K562 (cell line): ENCODE measurements around the gene PHLDA3. TPM values are rescaled to one million over a fixed set of nuclear protein-coding genes. Genes with fewer than 3 reads are reported as not detected.
A peak's percentile ranks its signal among the peaks of the same experiment; 100 is the strongest.

ENCODE experiments used
- ERF ChIP-seq: fragments of 450-650 bp; formaldehyde crosslinking; IDR thresholded peaks from 2 replicates; pipeline ENCODE4 v1.4.0; 2020; ENCODE audit warnings: mild to moderate bottlenecking, mixed read lengths
- NFE2 ChIP-seq: IDR thresholded peaks from 2 replicates; pipeline ENCODE4 v1.6.1; 2014; ENCODE audit warnings: antibody characterized with exemption, low read depth
- NR2F6 ChIP-seq: fragments of 450-650 bp; formaldehyde crosslinking; IDR thresholded peaks from 2 replicates; pipeline ENCODE4 v1.4.0; 2020; ENCODE audit warnings: mild to moderate bottlenecking
- PCBP1 ChIP-seq: fragments of 200-400 bp; formaldehyde crosslinking; IDR thresholded peaks from 2 replicates; pipeline ENCODE4 v1.6.1; 2018; ENCODE audit warnings: mild to moderate bottlenecking, low read depth, low read length; ENCODE audit not compliant: poor library complexity, severe bottlenecking
- ZNF354B ChIP-seq: fragments of 250-450 bp; sonication (Bioruptor Pico); IDR thresholded peaks from 2 replicates; pipeline ENCODE4 v1.4.0; 2020
- polyA plus RNA-seq, 8 experiments: library from polyadenylated mRNA; depleted of rRNA in 4 of 8; stranded (reverse) in 5 of 8; unstranded in 3 of 8; fragments of >200 nt; fragmentation: Nextera tagmentation in 2 of 8; fragmentation: Illumina TruSeq in 1 of 8; extraction: Ambion mirVana in 2 of 8; extraction: Trizol in 1 of 8; gene quantifications; 2 replicates each; pipeline versions ENCODE4 v1.2.1 to v1.2.3, GENCODE V29; 2011 to 2014; ENCODE audit warnings: inconsistent platforms in 1 of 8, missing spikeins in 1 of 8
- total RNA-seq, 7 experiments: library from RNA; depleted of rRNA in 6 of 7; stranded (reverse); fragments of >200 nt in 6 of 7; fragmentation: Illumina TruSeq in 2 of 7; extraction: Trizol in 2 of 7; gene quantifications; 2 replicates each; pipeline versions ENCODE4 v1.2.1 to v1.2.3, GENCODE V29; 2011 to 2021; ENCODE audit warnings: low replicate concordance in 1 of 7
- TF ChIP-seq, protein P1 (sequence below): fragments of 250-450 bp; sonication (Bioruptor Pico); IDR thresholded peaks from 2 replicates; pipeline ENCODE4 v1.8.0; 2021; ENCODE audit warnings: moderate library complexity, mild to moderate bottlenecking, inconsistent platforms
- TF ChIP-seq, protein P2 (sequence below): conservative IDR thresholded peaks from 2 replicates; pipeline ENCODE4 v1.6.1; 2011; ENCODE audit warnings: low read depth, mild to moderate bottlenecking, low read length; ENCODE audit not compliant: control insufficient read depth
- TF ChIP-seq, protein P3 (sequence below): fragments of 250-450 bp; sonication (Bioruptor Pico); IDR thresholded peaks from 2 replicates; pipeline ENCODE4 v1.5.0; 2021
- TF ChIP-seq, protein P4 (sequence below): fragments of 200-400 bp; formaldehyde crosslinking; IDR thresholded peaks from 2 replicates; pipeline ENCODE4 v1.6.1; 2017; ENCODE audit warnings: mild to moderate bottlenecking, low read depth, low read length, moderate library complexity
- TF ChIP-seq, protein P5 (sequence below), 2 experiments: fragments of 200-800 bp in 1 of 2; sonication (Bioruptor generic) in 1 of 2; sonication (generic) in 1 of 2; formaldehyde crosslinking in 1 of 2; IDR thresholded peaks in 1 of 2; conservative IDR thresholded peaks in 1 of 2; 2 replicates each; pipeline versions ENCODE4 v1.5.0 to v1.6.1; 2016 to 2020; ENCODE audit warnings: missing compliant biosample characterization in 1 of 2, missing genetic modification characterization in 1 of 2, missing genetic modification reagents in 1 of 2
- TF ChIP-seq, protein P6 (sequence below): sonication (generic); formaldehyde crosslinking; IDR thresholded peaks from 2 replicates; pipeline ENCODE4 v1.8.0; 2022; ENCODE audit warnings: missing genetic modification reagents, mild to moderate bottlenecking, moderate library complexity, borderline replicate concordance
- TF ChIP-seq, protein P7 (sequence below): fragments of 250-450 bp; sonication (Bioruptor Pico); IDR thresholded peaks from 2 replicates; pipeline ENCODE4 v1.4.0; 2020

Gene PHLDA3
- total and polyA plus RNA-seq, 9 of the 15 experiments (the other 6 are each of a cell fraction or from before 2014, with no cell fraction given) = 0.11 to 0.27 TPM; not detected in 7

DNA sequence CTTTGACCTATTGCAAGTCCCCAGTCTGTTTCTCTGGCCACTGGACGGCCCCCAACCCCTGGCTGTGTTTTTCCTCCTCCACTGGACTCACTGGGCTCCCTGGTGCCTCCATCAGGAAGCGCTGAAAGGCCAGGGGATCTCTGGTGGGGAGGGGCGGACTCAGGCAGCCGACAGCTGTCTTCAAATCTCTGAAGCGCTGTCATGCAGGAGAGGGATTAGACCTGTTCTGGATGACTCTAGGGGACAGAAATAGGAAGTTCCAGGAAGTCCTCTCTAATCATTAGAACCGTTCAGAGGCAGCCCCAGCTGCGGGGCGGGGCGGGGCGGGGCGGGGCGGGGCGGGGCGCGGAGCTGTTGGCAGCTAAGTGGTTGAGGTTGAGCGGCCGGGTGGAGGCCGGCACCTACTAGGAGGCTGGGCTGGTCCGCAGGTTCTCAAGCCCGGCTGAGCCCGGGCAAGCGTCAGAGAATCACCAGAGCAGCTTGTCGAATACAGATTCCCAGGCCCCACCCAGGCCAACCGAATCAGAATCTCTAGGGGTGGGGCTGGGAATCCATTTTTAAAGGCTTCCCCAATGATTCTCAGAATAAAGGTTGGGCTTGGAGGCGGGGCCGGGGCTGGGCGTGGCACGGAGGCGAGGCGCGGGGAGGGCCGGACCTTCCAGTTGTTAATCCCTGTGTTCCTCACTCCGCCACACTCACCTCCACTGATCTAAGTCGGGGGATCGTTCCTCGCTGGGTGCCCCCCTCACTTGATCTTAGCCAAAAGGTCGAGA lies 11.4 kb upstream of the PHLDA3 start (continued):
- TF ChIP-seq, protein P1, sequence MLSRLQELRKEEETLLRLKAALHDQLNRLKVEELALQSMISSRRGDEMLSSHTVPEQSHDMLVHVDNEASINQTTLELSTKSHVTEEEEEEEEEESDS = no peak
- TF ChIP-seq NFE2 (peak; percentile 54; the same call in 1 of the 2 replicates), ZNF354B (CRISPR knock-in tag) (no peak), PCBP1 (no peak), ERF (CRISPR knock-in tag) (no peak), NR2F6 (no peak)
- TF ChIP-seq, protein P2, sequence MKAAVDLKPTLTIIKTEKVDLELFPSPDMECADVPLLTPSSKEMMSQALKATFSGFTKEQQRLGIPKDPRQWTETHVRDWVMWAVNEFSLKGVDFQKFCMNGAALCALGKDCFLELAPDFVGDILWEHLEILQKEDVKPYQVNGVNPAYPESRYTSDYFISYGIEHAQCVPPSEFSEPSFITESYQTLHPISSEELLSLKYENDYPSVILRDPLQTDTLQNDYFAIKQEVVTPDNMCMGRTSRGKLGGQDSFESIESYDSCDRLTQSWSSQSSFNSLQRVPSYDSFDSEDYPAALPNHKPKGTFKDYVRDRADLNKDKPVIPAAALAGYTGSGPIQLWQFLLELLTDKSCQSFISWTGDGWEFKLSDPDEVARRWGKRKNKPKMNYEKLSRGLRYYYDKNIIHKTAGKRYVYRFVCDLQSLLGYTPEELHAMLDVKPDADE = 0 out of 2 replicates have a peak, but pooled peaks have one; percentile 22
- TF ChIP-seq, protein P3, sequence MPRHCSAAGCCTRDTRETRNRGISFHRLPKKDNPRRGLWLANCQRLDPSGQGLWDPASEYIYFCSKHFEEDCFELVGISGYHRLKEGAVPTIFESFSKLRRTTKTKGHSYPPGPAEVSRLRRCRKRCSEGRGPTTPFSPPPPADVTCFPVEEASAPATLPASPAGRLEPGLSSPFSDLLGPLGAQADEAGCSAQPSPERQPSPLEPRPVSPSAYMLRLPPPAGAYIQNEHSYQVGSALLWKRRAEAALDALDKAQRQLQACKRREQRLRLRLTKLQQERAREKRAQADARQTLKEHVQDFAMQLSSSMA (CRISPR knock-in tag) = no peak
- TF ChIP-seq, protein P4, sequence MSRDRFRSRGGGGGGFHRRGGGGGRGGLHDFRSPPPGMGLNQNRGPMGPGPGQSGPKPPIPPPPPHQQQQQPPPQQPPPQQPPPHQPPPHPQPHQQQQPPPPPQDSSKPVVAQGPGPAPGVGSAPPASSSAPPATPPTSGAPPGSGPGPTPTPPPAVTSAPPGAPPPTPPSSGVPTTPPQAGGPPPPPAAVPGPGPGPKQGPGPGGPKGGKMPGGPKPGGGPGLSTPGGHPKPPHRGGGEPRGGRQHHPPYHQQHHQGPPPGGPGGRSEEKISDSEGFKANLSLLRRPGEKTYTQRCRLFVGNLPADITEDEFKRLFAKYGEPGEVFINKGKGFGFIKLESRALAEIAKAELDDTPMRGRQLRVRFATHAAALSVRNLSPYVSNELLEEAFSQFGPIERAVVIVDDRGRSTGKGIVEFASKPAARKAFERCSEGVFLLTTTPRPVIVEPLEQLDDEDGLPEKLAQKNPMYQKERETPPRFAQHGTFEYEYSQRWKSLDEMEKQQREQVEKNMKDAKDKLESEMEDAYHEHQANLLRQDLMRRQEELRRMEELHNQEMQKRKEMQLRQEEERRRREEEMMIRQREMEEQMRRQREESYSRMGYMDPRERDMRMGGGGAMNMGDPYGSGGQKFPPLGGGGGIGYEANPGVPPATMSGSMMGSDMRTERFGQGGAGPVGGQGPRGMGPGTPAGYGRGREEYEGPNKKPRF = no peak
- TF ChIP-seq, protein P5, sequence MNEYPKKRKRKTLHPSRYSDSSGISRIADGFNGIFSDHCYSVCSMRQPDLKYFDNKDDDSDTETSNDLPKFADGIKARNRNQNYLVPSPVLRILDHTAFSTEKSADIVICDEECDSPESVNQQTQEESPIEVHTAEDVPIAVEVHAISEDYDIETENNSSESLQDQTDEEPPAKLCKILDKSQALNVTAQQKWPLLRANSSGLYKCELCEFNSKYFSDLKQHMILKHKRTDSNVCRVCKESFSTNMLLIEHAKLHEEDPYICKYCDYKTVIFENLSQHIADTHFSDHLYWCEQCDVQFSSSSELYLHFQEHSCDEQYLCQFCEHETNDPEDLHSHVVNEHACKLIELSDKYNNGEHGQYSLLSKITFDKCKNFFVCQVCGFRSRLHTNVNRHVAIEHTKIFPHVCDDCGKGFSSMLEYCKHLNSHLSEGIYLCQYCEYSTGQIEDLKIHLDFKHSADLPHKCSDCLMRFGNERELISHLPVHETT (CRISPR knock-in tag; conservative IDR thresholded peaks at IDR 0.05 in 1 of 2, IDR thresholded peaks at IDR 0.05 in 1 of 2) = peak in 1 of 2 experiments; percentile 60; a peak in 1 of 4 replicates
- TF ChIP-seq, protein P6, sequence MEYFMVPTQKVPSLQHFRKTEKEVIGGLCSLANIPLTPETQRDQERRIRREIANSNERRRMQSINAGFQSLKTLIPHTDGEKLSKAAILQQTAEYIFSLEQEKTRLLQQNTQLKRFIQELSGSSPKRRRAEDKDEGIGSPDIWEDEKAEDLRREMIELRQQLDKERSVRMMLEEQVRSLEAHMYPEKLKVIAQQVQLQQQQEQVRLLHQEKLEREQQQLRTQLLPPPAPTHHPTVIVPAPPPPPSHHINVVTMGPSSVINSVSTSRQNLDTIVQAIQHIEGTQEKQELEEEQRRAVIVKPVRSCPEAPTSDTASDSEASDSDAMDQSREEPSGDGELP (CRISPR knock-in tag) = peak; percentile 96
- TF ChIP-seq, protein P7, sequence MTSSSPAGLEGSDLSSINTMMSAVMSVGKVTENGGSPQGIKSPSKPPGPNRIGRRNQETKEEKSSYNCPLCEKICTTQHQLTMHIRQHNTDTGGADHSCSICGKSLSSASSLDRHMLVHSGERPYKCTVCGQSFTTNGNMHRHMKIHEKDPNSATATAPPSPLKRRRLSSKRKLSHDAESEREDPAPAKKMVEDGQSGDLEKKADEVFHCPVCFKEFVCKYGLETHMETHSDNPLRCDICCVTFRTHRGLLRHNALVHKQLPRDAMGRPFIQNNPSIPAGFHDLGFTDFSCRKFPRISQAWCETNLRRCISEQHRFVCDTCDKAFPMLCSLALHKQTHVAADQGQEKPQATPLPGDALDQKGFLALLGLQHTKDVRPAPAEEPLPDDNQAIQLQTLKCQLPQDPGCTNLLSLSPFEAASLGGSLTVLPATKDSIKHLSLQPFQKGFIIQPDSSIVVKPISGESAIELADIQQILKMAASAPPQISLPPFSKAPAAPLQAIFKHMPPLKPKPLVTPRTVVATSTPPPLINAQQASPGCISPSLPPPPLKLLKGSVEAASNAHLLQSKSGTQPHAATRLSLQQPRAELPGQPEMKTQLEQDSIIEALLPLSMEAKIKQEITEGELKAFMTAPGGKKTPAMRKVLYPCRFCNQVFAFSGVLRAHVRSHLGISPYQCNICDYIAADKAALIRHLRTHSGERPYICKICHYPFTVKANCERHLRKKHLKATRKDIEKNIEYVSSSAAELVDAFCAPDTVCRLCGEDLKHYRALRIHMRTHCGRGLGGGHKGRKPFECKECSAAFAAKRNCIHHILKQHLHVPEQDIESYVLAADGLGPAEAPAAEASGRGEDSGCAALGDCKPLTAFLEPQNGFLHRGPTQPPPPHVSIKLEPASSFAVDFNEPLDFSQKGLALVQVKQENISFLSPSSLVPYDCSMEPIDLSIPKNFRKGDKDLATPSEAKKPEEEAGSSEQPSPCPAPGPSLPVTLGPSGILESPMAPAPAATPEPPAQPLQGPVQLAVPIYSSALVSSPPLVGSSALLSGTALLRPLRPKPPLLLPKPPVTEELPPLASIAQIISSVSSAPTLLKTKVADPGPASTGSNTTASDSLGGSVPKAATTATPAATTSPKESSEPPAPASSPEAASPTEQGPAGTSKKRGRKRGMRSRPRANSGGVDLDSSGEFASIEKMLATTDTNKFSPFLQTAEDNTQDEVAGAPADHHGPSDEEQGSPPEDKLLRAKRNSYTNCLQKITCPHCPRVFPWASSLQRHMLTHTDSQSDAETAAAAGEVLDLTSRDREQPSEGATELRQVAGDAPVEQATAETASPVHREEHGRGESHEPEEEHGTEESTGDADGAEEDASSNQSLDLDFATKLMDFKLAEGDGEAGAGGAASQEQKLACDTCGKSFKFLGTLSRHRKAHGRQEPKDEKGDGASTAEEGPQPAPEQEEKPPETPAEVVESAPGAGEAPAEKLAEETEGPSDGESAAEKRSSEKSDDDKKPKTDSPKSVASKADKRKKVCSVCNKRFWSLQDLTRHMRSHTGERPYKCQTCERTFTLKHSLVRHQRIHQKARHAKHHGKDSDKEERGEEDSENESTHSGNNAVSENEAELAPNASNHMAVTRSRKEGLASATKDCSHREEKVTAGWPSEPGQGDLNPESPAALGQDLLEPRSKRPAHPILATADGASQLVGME (CRISPR knock-in tag) = no peak
